Measurements from ENCODE around the gene TBC1D24.

- TF ChIP-seq CTCF (IDR thresholded peaks at IDR 0.05) (no peak), POLR2A (IDR thresholded peaks at IDR 0.05) (no peak)
These were observed 19.7 kb downstream of the TBC1D24 start for GRCh38 chr16:2494616-2495015.
